Tibial artery (tissue), 4 donors: ENCODE measurements around the gene KRT15.

Experiments used
- DNase-seq, 2 donors: peaks; one replicate each; pipeline ENCODE4 v3.0.0-alpha.2; 2019
- H3K27ac ChIP-seq, 2 donors: fragments of 200-600 bp; sonication (generic) in 1 of 2; 1 replicate in 1 of 2; 2 replicates in 1 of 2; pipeline ENCODE4 v1.5.1; 2018 to 2019; ENCODE audit warnings: mild to moderate bottlenecking in 1 of 2
- H3K27me3 ChIP-seq, 2 donors: fragments of 200-600 bp; sonication (generic) in 1 of 2; one replicate each; pipeline versions ENCODE4 v1.5.1 to v1.6.0; 2016 to 2019
- H3K36me3 ChIP-seq, 3 donors: fragments of 200-600 bp; sonication (generic) in 2 of 3; one replicate each; pipeline ENCODE4 v1.5.1; 2016 to 2019; ENCODE audit warnings: mild to moderate bottlenecking in 2 of 3
- H3K4me1 ChIP-seq, 4 donors: fragments of 200-600 bp; sonication (generic) in 2 of 4; 1 replicate in 3 of 4; 2 replicates in 1 of 4; pipeline ENCODE4 v1.5.1; 2016 to 2019
- H3K4me3 ChIP-seq, 2 donors: fragments of 200-600 bp; sonication (generic) in 1 of 2; 1 replicate in 1 of 2; 2 replicates in 1 of 2; pipeline ENCODE4 v1.5.1; 2018 to 2019; ENCODE audit warnings: mild to moderate bottlenecking in 2 of 2
- H3K9me3 ChIP-seq, 3 donors: fragments of 200-600 bp; sonication (generic) in 1 of 3; one replicate each; pipeline ENCODE4 v1.5.1; 2016 to 2019
- CTCF ChIP-seq, 2 experiments: fragments of 200-600 bp in 1 of 2; fragments of 450-650 bp in 1 of 2; IDR thresholded peaks; one replicate each; pipeline ENCODE4 v1.5.1; 2017 to 2019; ENCODE audit warnings: antibody characterized with exemption in 2 of 2, mild to moderate bottlenecking in 1 of 2, moderate library complexity in 1 of 2
- intact Hi-C: fragments of 100-400 bp; cut with DNase I; formaldehyde crosslinking; loops from one replicate; pipeline ENCODE4 v1.15.0; 2023; ENCODE audit warnings: low total_unique reads

Gene KRT15

GRCh38 chr17:41518031-41518430, 659 bp downstream of the KRT15 start:
- H3K4me3 ChIP-seq = no peak overlapping the region

GRCh38 chr17:41516830-41517283, 1.8 kb downstream of the KRT15 start:
- intact Hi-C loops = no loop called here
- Histone ChIP-seq H3K4me1 (peaks cover 0 to 11% (median 0%) of the 10 kb centered on the region in 4 donors), H3K27me3 (peaks cover 0 to 25% of the 10 kb centered on the region in 2 donors), H3K27ac (no peak overlapping the region), H3K9me3 (no peaks in the 10 kb centered on the region), H3K4me3 (no peak overlapping the region), H3K36me3 (peaks cover 0 to 13% (median 0%) of the 10 kb centered on the region in 3 donors)
- DNase-seq = no peak
- TF ChIP-seq CTCF (IDR thresholded peaks at IDR 0.05) = no peak

More at GRCh38 chr17:41518031-41518430, 659 bp downstream of the KRT15 start:
- DNase-seq = no peak
- Histone ChIP-seq H3K27me3 (peaks cover 0 to 35% of the 10 kb centered on the region in 2 donors), H3K9me3 (no peaks in the 10 kb centered on the region), H3K27ac (no peak overlapping the region), H3K4me1 (peaks cover 0 to 12% (median 0%) of the 10 kb centered on the region in 4 donors), H3K36me3 (peaks cover 0 to 13% (median 0%) of the 10 kb centered on the region in 3 donors)
- intact Hi-C loops = no loop called here
- no peak for TF ChIP-seq CTCF (IDR thresholded peaks at IDR 0.05)

- intact Hi-C loops = no loop called here
- peaks cover 0 to 20% of the 10 kb centered on the region in 2 donors for H3K27me3 ChIP-seq
- TF ChIP-seq CTCF (IDR thresholded peaks at IDR 0.05) = no peak
- no peak overlapping the region for H3K27ac ChIP-seq
- no peak for DNase-seq
- peaks cover 0 to 7% (median 0%) of the 10 kb centered on the region in 4 donors for H3K4me1 ChIP-seq
- H3K36me3 ChIP-seq = peaks cover 0 to 13% (median 0%) of the 10 kb centered on the region in 3 donors
- no peak overlapping the region for H3K4me3 ChIP-seq
- no peaks in the 10 kb centered on the region for H3K9me3 ChIP-seq
These were observed 2.4 kb downstream of the KRT15 start for GRCh38 chr17:41516147-41516829.

GRCh38 chr17:41513168-41513547, 5.5 kb downstream of the KRT15 start:
- Histone ChIP-seq H3K4me1 (peaks cover 0 to 4% (median 0%) of the 10 kb centered on the region in 4 donors), H3K9me3 (no peaks in the 10 kb centered on the region), H3K27ac (no peak overlapping the region), H3K27me3 (peaks cover 0 to 5% of the 10 kb centered on the region in 2 donors), H3K36me3 (peaks cover 0 to 13% (median 0%) of the 10 kb centered on the region in 3 donors), H3K4me3 (no peak overlapping the region)
- TF ChIP-seq CTCF (IDR thresholded peaks at IDR 0.05) = no peak
- intact Hi-C loops = no loop called here
- no peak for DNase-seq

- intact Hi-C loops = no loop called here
- peaks cover 0 to 2% of the 10 kb centered on the region in 2 donors for H3K27me3 ChIP-seq
- H3K27ac ChIP-seq = no peak overlapping the region
- peaks cover 0 to 13% (median 0%) of the 10 kb centered on the region in 3 donors for H3K36me3 ChIP-seq
- H3K4me3 ChIP-seq = no peak overlapping the region
- H3K9me3 ChIP-seq = no peaks in the 10 kb centered on the region
- peaks cover 0 to 4% (median 0%) of the 10 kb centered on the region in 4 donors for H3K4me1 ChIP-seq
- no peak for DNase-seq
- TF ChIP-seq CTCF (IDR thresholded peaks at IDR 0.05) = no peak
These were observed 6.0 kb downstream of the KRT15 start for GRCh38 chr17:41512546-41513167.
